HG03565 (cell line): ENCODE data around the gene MAP4K2.
A peak's percentile ranks its signal among the peaks of the same experiment; 100 is the strongest.
"Not testable (repeated sequence)": the region's sequence is repeated elsewhere in the genome, so short reads cannot be mapped to it uniquely, and the experiment has no call there.

Source experiments
- ATAC-seq: cut with Tn5 transposase; IDR thresholded peaks from one replicate; pipeline ENCODE4 v1.9.1; 2021; ENCODE audit warnings: mild to moderate bottlenecking, moderate library complexity; ENCODE audit not compliant: unreplicated experiment

MAP4K2 gene

GRCh38 chr11:64803158-64803845 lies at the start of gene MAP4K2:
MAP4K2 (minus strand) TSS chr11:64803214; CDS start chr11:64803149, 65 bp downstream.
- no peak for ATAC-seq

- ATAC-seq: no peak
Observed at GRCh38 chr11:64851831-64852351, 48.9 kb upstream of the MAP4K2 start.

- ATAC-seq: peak; percentile 68
Observed at GRCh38 chr11:64850979-64851567, 48.1 kb upstream of the MAP4K2 start.

- ATAC-seq: no peak
Observed at GRCh38 chr11:64849598-64850356, 46.8 kb upstream of the MAP4K2 start.

- ATAC-seq: no peak
Observed at GRCh38 chr11:64848826-64849597, 46.0 kb upstream of the MAP4K2 start.

GRCh38 chr11:64848214-64848825 lies 45.3 kb upstream of the MAP4K2 start:
- ATAC-seq: no peak

GRCh38 chr11:64846998-64847666 lies 44.1 kb upstream of the MAP4K2 start:
- ATAC-seq: no peak

GRCh38 chr11:64845776-64846129 lies 42.7 kb upstream of the MAP4K2 start:
- ATAC-seq: not testable (repeated sequence)

- no peak for ATAC-seq
Observed at GRCh38 chr11:64845129-64845775, 42.2 kb upstream of the MAP4K2 start.

GRCh38 chr11:64844330-64845128 lies 41.5 kb upstream of the MAP4K2 start, which contains the start of gene CDC42BPG:
CDC42BPG (minus strand) TSS chr11:64844653; CDS start chr11:64844569, 84 bp downstream.
- ATAC-seq: no peak

GRCh38 chr11:64843686-64844329 lies 40.8 kb upstream of the MAP4K2 start:
- no peak for ATAC-seq

GRCh38 chr11:64842851-64843685 lies 40.1 kb upstream of the MAP4K2 start:
- no peak for ATAC-seq

GRCh38 chr11:64842366-64842759 lies 39.3 kb upstream of the MAP4K2 start:
- no peak for ATAC-seq

GRCh38 chr11:64841592-64842365 lies 38.8 kb upstream of the MAP4K2 start:
- no peak for ATAC-seq

- ATAC-seq: no peak
Observed at GRCh38 chr11:64839887-64840782, 37.1 kb upstream of the MAP4K2 start.
